HEK293 (cell line): ENCODE results near the gene HOATZ.

Source experiments
- CTCF ChIA-PET: fragments of 350-600 bp; formaldehyde crosslinking; extraction: SDS; loops from one replicate; lab custom pipeline; 2021; ENCODE audit warnings: antibody characterized with exemption; lab: Yijun Ruan, JAX
- POLR2A ChIA-PET: fragments of 300-600 bp; formaldehyde crosslinking; extraction: SDS; loops from one replicate; lab custom pipeline; 2020; ENCODE audit warnings: antibody characterized with exemption, inconsistent platforms; lab: Yijun Ruan, JAX
- H3K27ac ChIP-seq: fragments of 200-500 bp; sonication (Bioruptor generic); 2 replicates; pipeline ENCODE4 v1.5.1; 2014; ENCODE audit warnings: low read depth, low read length, control low read depth, inconsistent platforms; ENCODE audit errors: extremely low read depth
- H3K36me3 ChIP-seq, 2 experiments: fragments of 200-500 bp in 1 of 2; sonication (Bioruptor generic) in 1 of 2; 1 replicate in 1 of 2; 2 replicates in 1 of 2; pipeline ENCODE4 v1.5.1; 2014 to 2017; ENCODE audit warnings: inconsistent platforms in 2 of 2, low read length in 2 of 2; ENCODE audit not compliant: control insufficient read depth in 2 of 2, insufficient read depth in 1 of 2
- H3K4me1 ChIP-seq: fragments of 200-500 bp; sonication (Bioruptor generic); 2 replicates; pipeline ENCODE4 v1.5.1; 2014; ENCODE audit warnings: mild to moderate bottlenecking, low read length, inconsistent platforms; ENCODE audit not compliant: control insufficient read depth, insufficient read depth
- H3K4me3 ChIP-seq: 2 replicates; pipeline ENCODE4 v1.5.1; 2011; ENCODE audit warnings: low read depth, mild to moderate bottlenecking, control low read depth, low read length, moderate library complexity
- H3K9me3 ChIP-seq: fragments of 200-500 bp; sonication (Bioruptor generic); 2 replicates; pipeline ENCODE4 v1.5.1; 2014; ENCODE audit warnings: low read depth, low read length, inconsistent platforms; ENCODE audit not compliant: control insufficient read depth, insufficient read depth
- GLIS2 ChIP-seq: fragments of 450-650 bp; formaldehyde crosslinking; IDR thresholded peaks from 2 replicates; pipeline ENCODE4 v1.5.1; 2016; ENCODE audit warnings: missing biosample characterization, missing genetic modification characterization
- HOXA7 ChIP-seq: sonication (generic); formaldehyde crosslinking; IDR thresholded peaks from 2 replicates; pipeline ENCODE4 v1.8.1; 2022; ENCODE audit warnings: missing genetic modification reagents, borderline replicate concordance
- HOXD13 ChIP-seq: sonication (generic); formaldehyde crosslinking; IDR thresholded peaks from 2 replicates; pipeline ENCODE4 v1.8.0; 2022; ENCODE audit warnings: missing genetic modification reagents, borderline replicate concordance
- KLF8 ChIP-seq: fragments of 450-650 bp; formaldehyde crosslinking; IDR thresholded peaks from 2 replicates; pipeline ENCODE4 v1.5.1; 2016; ENCODE audit warnings: missing biosample characterization, missing genetic modification characterization
- SETDB1 ChIP-seq: IDR thresholded peaks from one replicate; pipeline ENCODE4 v1.6.1; 2017; ENCODE audit warnings: mild to moderate bottlenecking, low read length, moderate library complexity, mixed read lengths; ENCODE audit not compliant: insufficient read length
- YY1 ChIP-seq: fragments of 450-650 bp; formaldehyde crosslinking; IDR thresholded peaks from 2 replicates; pipeline ENCODE4 v1.5.1; 2018; ENCODE audit warnings: missing biosample characterization, missing genetic modification characterization
- ZEB2 ChIP-seq: fragments of 450-650 bp; formaldehyde crosslinking; IDR thresholded peaks from 2 replicates; pipeline ENCODE4 v1.5.1; 2016; ENCODE audit warnings: missing biosample characterization, missing genetic modification characterization
- ZIC2 ChIP-seq: fragments of 450-650 bp; formaldehyde crosslinking; IDR thresholded peaks from 2 replicates; pipeline ENCODE4 v1.5.1; 2016; ENCODE audit warnings: missing biosample characterization, missing genetic modification characterization
- ZNF155 ChIP-seq: fragments of 450-650 bp; formaldehyde crosslinking; IDR thresholded peaks from 2 replicates; pipeline ENCODE4 v1.5.1; 2016; ENCODE audit warnings: missing biosample characterization, missing genetic modification characterization
- ZNF211 ChIP-seq: fragments of 450-650 bp; formaldehyde crosslinking; IDR thresholded peaks from 2 replicates; pipeline ENCODE4 v1.5.1; 2016; ENCODE audit warnings: low read depth, missing biosample characterization, missing genetic modification characterization
- ZNF221 ChIP-seq: fragments of 450-650 bp; formaldehyde crosslinking; IDR thresholded peaks from 2 replicates; pipeline ENCODE4 v1.5.1; 2017; ENCODE audit warnings: missing biosample characterization, missing genetic modification characterization, borderline replicate concordance
- ZNF239 ChIP-seq: fragments of 450-650 bp; formaldehyde crosslinking; IDR thresholded peaks from 2 replicates; pipeline ENCODE4 v1.5.1; 2016; ENCODE audit warnings: missing biosample characterization, missing genetic modification characterization
- ZNF394 ChIP-seq: fragments of 450-650 bp; formaldehyde crosslinking; IDR thresholded peaks from 2 replicates; pipeline ENCODE4 v1.5.1; 2016; ENCODE audit warnings: missing biosample characterization, missing genetic modification characterization, mild to moderate bottlenecking, moderate library complexity, borderline replicate concordance
- ZNF473 ChIP-seq: fragments of 450-650 bp; formaldehyde crosslinking; IDR thresholded peaks from 2 replicates; pipeline ENCODE4 v1.5.1; 2017; ENCODE audit warnings: missing biosample characterization, missing genetic modification characterization
- ZNF501 ChIP-seq: fragments of 450-650 bp; formaldehyde crosslinking; IDR thresholded peaks from 2 replicates; pipeline ENCODE4 v1.5.1; 2016; ENCODE audit warnings: missing biosample characterization, missing genetic modification characterization
- ZNF530 ChIP-seq: fragments of 450-650 bp; formaldehyde crosslinking; IDR thresholded peaks from 2 replicates; pipeline ENCODE4 v1.5.1; 2016; ENCODE audit warnings: low read depth, missing biosample characterization, missing genetic modification characterization
- ZNF558 ChIP-seq: fragments of 450-650 bp; formaldehyde crosslinking; IDR thresholded peaks from 2 replicates; pipeline ENCODE4 v1.5.1; 2016; ENCODE audit warnings: missing biosample characterization, missing genetic modification characterization
- ZNF560 ChIP-seq: fragments of 450-650 bp; formaldehyde crosslinking; IDR thresholded peaks from 2 replicates; pipeline ENCODE4 v1.5.1; 2017; ENCODE audit warnings: missing biosample characterization, missing genetic modification characterization, borderline replicate concordance
- ZNF624 ChIP-seq: fragments of 450-650 bp; formaldehyde crosslinking; IDR thresholded peaks from 2 replicates; pipeline ENCODE4 v1.5.1; 2017; ENCODE audit warnings: missing biosample characterization, missing genetic modification characterization
- ZNF658 ChIP-seq: fragments of 450-650 bp; formaldehyde crosslinking; IDR thresholded peaks from 2 replicates; pipeline ENCODE4; 2016; ENCODE audit warnings: missing biosample characterization, missing genetic modification characterization
- TF ChIP-seq, protein P1 (sequence below): fragments of 450-650 bp; formaldehyde crosslinking; IDR thresholded peaks from 2 replicates; pipeline ENCODE4 v1.5.0; 2017; ENCODE audit warnings: missing biosample characterization, missing genetic modification characterization, borderline replicate concordance

HOATZ gene

DNA sequence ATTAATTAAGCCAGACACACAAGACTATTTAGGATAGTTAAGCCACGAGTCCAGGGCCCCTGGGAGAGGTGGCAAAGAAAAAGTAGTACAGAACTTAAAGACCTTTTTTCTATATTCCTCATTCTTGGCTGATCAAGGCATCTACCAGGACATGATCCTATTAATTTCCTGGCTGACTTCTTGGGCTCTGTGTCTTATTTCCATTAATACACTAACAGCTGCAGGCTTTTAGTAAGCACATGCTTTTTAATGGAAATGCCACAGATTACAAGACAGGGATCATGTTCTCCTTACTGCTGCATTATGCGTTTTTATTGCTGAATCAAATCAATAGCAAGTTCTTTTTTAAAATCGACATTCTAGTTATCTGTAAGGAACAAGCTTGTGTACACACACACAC is 37.6 kb upstream of the HOATZ start:
- Histone ChIP-seq H3K9me3 (no peaks in the 10 kb centered on the region), H3K36me3 (no peaks in the 10 kb centered on the region), H3K27ac (no peak overlapping the region), H3K4me3 (no peak overlapping the region), H3K4me1 (no peaks in the 10 kb centered on the region)
- POLR2A ChIA-PET = no interaction called here
- TF ChIP-seq ZNF473 (tag by site-specific recombination) (no peak), ZNF155 (tag by site-specific recombination) (no peak), ZEB2 (tag by site-specific recombination) (no peak), HOXA7 (CRISPR knock-in tag) (no peak), ZNF658 (no peak), KLF8 (tag by site-specific recombination) (no peak), ZNF560 (no peak), ZNF239 (tag by site-specific recombination) (no peak), ZNF530 (tag by site-specific recombination) (no peak), ZIC2 (no peak)
- CTCF ChIA-PET = interaction anchor here (0.8 to 1.1 kb wide), 3 partner anchors 11 to 38 kb away, joined by 3 to 4 read pairs (median 4); partner anchors contain the start of gene HOATZ

DNA sequence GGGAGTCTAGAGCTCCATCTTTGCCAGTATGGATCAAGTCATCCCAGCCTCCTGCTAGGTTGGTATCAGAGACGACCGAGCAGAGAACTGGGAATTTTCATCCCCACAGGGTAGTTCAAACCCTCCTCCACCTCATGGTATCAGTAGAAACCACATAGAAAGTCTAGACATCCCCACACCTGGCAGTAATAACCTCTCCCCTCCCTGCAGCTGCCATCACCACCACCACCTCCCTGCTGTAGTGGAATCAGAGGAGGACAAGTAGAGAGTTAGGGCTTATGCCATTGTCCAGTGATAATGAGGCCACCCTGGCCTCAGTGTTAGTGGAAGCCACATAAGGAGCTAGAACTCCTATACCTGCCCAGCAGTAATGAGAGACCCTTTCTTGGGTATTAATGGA is 36.7 kb upstream of the HOATZ start:
- TF ChIP-seq ZNF394 (tag by site-specific recombination) (no peak), ZNF558 (no peak), ZNF211 (tag by site-specific recombination) (no peak), ZNF501 (tag by site-specific recombination) (no peak), ZNF658 (no peak), GLIS2 (tag by site-specific recombination) (no peak)
- POLR2A ChIA-PET = no interaction called here
- CTCF ChIA-PET = no interaction called here
- H3K9me3 ChIP-seq = no peaks in the 10 kb centered on the region
- no peaks in the 10 kb centered on the region for H3K4me1 ChIP-seq
- H3K4me3 ChIP-seq = no peak overlapping the region
- no peaks in the 10 kb centered on the region for H3K36me3 ChIP-seq
- no peak overlapping the region for H3K27ac ChIP-seq

DNA sequence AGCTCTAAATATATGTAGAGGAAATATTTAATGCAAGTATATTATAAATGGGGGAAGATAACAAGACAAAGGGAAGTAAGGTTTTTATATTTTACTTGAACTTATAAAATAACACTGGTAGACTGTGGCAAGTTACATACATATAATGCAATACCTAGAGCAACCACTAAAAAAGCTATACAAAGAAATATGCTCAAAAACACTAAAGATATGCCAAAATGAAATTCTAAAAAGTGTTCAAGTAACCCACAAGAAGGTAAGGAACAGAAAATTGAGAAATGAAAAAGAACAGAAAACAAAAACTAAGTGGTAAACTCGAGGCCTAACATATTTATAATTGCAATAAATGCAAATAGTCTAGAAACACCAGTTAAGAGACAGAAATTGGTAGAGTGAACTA is 34.9 kb upstream of the HOATZ start:
- H3K9me3 ChIP-seq = no peaks in the 10 kb centered on the region
- H3K4me3 ChIP-seq = no peak overlapping the region
- no peaks in the 10 kb centered on the region for H3K36me3 ChIP-seq
- ChIA-PET CTCF (interaction anchor here (0.6 to 1.4 kb wide), 4 partner anchors 24 to 577 kb away, joined by 3 to 5 read pairs (median 4); no protein-coding TSS in a partner anchor), POLR2A (no interaction called here)
- no peaks in the 10 kb centered on the region for H3K4me1 ChIP-seq
- TF ChIP-seq HOXD13 (no peak), YY1 (tag by site-specific recombination) (no peak), ZNF624 (tag by site-specific recombination) (no peak), KLF8 (tag by site-specific recombination) (no peak)
- TF ChIP-seq, protein P1, sequence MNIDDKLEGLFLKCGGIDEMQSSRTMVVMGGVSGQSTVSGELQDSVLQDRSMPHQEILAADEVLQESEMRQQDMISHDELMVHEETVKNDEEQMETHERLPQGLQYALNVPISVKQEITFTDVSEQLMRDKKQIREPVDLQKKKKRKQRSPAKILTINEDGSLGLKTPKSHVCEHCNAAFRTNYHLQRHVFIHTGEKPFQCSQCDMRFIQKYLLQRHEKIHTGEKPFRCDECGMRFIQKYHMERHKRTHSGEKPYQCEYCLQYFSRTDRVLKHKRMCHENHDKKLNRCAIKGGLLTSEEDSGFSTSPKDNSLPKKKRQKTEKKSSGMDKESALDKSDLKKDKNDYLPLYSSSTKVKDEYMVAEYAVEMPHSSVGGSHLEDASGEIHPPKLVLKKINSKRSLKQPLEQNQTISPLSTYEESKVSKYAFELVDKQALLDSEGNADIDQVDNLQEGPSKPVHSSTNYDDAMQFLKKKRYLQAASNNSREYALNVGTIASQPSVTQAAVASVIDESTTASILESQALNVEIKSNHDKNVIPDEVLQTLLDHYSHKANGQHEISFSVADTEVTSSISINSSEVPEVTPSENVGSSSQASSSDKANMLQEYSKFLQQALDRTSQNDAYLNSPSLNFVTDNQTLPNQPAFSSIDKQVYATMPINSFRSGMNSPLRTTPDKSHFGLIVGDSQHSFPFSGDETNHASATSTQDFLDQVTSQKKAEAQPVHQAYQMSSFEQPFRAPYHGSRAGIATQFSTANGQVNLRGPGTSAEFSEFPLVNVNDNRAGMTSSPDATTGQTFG (tag by site-specific recombination) = no peak
- no peak overlapping the region for H3K27ac ChIP-seq

DNA sequence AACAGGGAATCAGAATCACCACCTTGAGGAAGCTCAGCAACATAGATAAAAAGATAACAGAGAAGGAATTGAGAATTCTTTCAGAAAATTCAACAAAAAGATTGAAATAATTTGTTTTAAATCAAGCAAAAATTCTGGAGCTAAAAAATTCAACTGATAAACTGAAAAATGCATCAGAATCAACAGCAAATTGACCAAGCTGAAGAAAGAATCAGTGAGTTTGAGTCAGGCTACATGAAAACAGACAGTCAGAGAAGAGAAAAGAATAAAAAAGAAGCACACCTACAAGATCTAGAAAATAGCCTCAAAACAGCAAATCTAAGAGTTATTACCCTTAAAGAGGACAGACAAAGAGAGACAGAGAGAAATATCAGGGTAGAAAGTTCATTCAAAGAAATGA is 31.1 kb upstream of the HOATZ start:
- no peak for TF ChIP-seq ZNF221 (tag by site-specific recombination)
- peak; percentile 88 for TF ChIP-seq SETDB1
- TF ChIP-seq ZNF558 = 0 out of 2 replicates have a peak, but pooled peaks have one; percentile 40
- no peaks in the 10 kb centered on the region for H3K9me3 ChIP-seq
- ChIA-PET POLR2A (no interaction called here), CTCF (interaction anchor here (0.6 to 1.0 kb wide), 3 partner anchors 11 to 30 kb away, joined by 3 to 4 read pairs (median 3); no protein-coding TSS in a partner anchor)
- H3K4me3 ChIP-seq = no peak overlapping the region
- no peaks in the 10 kb centered on the region for H3K36me3 ChIP-seq
- no peak overlapping the region for H3K27ac ChIP-seq
- no peaks in the 10 kb centered on the region for H3K4me1 ChIP-seq
